Right lobe of liver (tissue), 6 donors: ENCODE results near the gene ERC1. TPM values are rescaled to one million over a fixed set of nuclear protein-coding genes. Genes with fewer than 3 reads are reported as not detected.

ENCODE experiments used
- ATAC-seq, 4 donors: fragments of 200-7000 bp; cut with Tn5 transposase; one replicate each; pipeline ENCODE4 v1.9.1; 2020; ENCODE audit warnings: mild to moderate bottlenecking in 4 of 4, moderate library complexity in 4 of 4
- DNase-seq, 3 donors: peaks; one replicate each; pipeline ENCODE4 v3.0.0-alpha.2; 2020
- H3K27ac ChIP-seq, 3 donors: fragments of 200-600 bp; one replicate each; pipeline ENCODE4 v1.8.0; 2022
- H3K27me3 ChIP-seq, 2 donors: fragments of 200-600 bp; one replicate each; pipeline ENCODE4 v1.8.0; 2022
- H3K36me3 ChIP-seq, 4 donors: fragments of 200-600 bp; sonication (generic) in 1 of 4; one replicate each; pipeline versions ENCODE4 v1.5.1 to v1.8.0; 2017 to 2022; ENCODE audit warnings: control low read depth in 1 of 4
- H3K4me1 ChIP-seq, 4 donors: fragments of 200-600 bp; sonication (generic) in 1 of 4; one replicate each; pipeline versions ENCODE4 v1.5.1 to v1.8.0; 2017 to 2022; ENCODE audit warnings: control low read depth in 1 of 4
- H3K4me3 ChIP-seq, 3 donors: fragments of 200-600 bp; one replicate each; pipeline ENCODE4 v1.8.0; 2022
- H3K9me3 ChIP-seq, 4 donors: fragments of 200-600 bp; sonication (generic) in 1 of 4; one replicate each; pipeline versions ENCODE4 v1.5.1 to v1.8.0; 2017 to 2022; ENCODE audit warnings: control low read depth in 1 of 4
- CTCF ChIP-seq, 4 donors: fragments of 200-600 bp in 3 of 4; fragments of 450-650 bp in 1 of 4; IDR thresholded peaks; one replicate each; pipeline versions ENCODE4 v1.5.1 to v1.8.0; 2016 to 2022; ENCODE audit warnings: antibody characterized with exemption in 4 of 4, mild to moderate bottlenecking in 2 of 4
- POLR2A ChIP-seq: fragments of 450-650 bp; IDR thresholded peaks from one replicate; pipeline ENCODE4 v1.6.1; 2017; ENCODE audit warnings: antibody characterized with exemption, mild to moderate bottlenecking
- WGBS: methylation state at CpG from one replicate; pipeline ENCODE4 v1.1.6; 2018; ENCODE audit warnings: low coverage, low lambda C conversion rate; ENCODE audit not compliant: insufficient coverage; ENCODE audit errors: missing lambda C conversion rate; 5-methylcytosine and 5-hydroxymethylcytosine counted together
- intact Hi-C, 2 donors: fragments of 100-400 bp; cut with DNase I; formaldehyde crosslinking; loops; one replicate each; pipeline versions ENCODE4 v1.11.2 to v1.14.1; 2022
- total RNA-seq, 6 experiments: library from RNA; depleted of rRNA in 2 of 6; stranded (reverse); fragments of >200 nt in 2 of 6; fragmentation: NEBNext Ultra II Directional in 3 of 6; extraction: Animal tissue kit (Norgen Biotek cat#: 25700) in 3 of 6; gene quantifications; one replicate each; pipeline versions ENCODE4 v1.1.0 to v1.2.4, GENCODE V29; 2016 to 2023
- donor health status: DM: no; HTN: yes; CAD: no.
- donor health status: DM: no; HTN: no; CAD: no.
- donor health status: DM: no; HTN: no; CAD: no.
- donor health status: DM: no; HTN: yes; CAD: no.
- donor health status: DM: no; HTN: yes; CAD: no.

The ERC1 gene
- total RNA-seq, 6 experiments from 2014 or later, result 24.8 to 30.8 (median 28.6) TPM

DNA sequence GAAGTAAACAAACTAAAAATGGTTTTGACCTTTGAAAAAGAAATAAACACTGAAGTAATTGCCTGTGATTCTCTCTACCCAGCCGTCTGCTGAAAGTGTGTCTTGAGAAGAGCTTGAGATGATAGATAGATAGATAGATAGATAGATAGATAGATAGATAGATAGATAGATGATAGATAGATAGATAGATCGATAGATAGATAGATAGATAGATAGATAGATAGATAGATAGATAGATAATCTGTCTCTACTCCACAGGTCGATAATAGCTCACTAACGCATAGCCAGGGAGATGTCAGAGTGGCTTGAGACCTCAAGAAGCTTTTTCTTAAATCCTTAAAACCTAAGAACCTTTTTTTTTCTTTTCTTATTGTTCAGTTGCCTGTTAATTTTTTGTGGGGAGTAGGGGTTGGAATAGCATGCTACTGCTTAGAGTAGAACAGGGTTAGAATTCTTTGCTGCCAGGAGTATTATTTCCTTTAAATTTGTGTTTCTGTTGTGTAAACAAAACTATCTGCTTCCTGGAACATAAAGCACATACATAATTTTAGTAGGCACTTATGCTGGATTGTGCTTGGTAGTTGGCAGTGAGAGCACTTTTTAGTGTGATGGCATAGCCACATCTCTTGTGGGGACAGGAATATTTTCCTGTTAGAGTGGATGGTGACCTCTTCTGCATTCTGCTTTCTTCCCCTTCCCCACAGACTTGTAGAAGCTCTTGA lies 433.8 kb downstream of the ERC1 start:
- H3K9me3 ChIP-seq, result peaks cover 0 to 3% (median 0%) of the 10 kb centered on the region in 4 donors
- WGBS, result 82% methylated on average over 4 of the region's 4 CpGs
- no peak for ATAC-seq
- intact Hi-C loops, result no loop called here
- no peak overlapping the region for H3K27ac ChIP-seq
- DNase-seq, result no peak
- H3K4me3 ChIP-seq, result no peak overlapping the region
- peaks cover 0 to 2% (median 0%) of the 10 kb centered on the region in 4 donors for H3K36me3 ChIP-seq
- TF ChIP-seq POLR2A, result no peak
- no peak for TF ChIP-seq CTCF (IDR thresholded peaks at IDR 0.05)
- H3K27me3 ChIP-seq, result no peaks in the 10 kb centered on the region
- H3K4me1 ChIP-seq, result no peaks in the 10 kb centered on the region

DNA sequence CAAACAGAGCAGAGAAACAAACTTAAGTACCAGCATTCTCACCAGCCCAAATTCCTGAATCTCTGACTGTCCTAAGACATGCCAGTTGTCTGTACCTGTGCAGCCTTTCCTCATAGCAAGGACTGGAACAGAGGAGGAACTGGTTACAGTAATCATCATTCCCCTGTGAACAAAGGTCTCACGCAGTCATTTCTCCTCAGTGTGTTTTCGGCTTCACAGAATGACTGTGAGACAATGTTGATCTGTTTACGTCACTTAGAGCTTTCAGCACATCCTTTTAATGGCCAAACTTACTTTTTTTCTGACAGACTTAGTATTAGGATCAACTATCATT lies 434.3 kb downstream of the ERC1 start:
- DNase-seq, result no peak

GRCh38 chr12:1428671-1429070 lies 437.6 kb downstream of the ERC1 start:
- no peaks in the 10 kb centered on the region for H3K27me3 ChIP-seq
- H3K27ac ChIP-seq, result no peak overlapping the region
- no peak for ATAC-seq
- H3K36me3 ChIP-seq, result no peaks in the 10 kb centered on the region
- no peak overlapping the region for H3K4me3 ChIP-seq
- WGBS, result 95% methylated on average over 5 of the region's 5 CpGs
- H3K9me3 ChIP-seq, result no peaks in the 10 kb centered on the region
- intact Hi-C loops, result no loop called here
- H3K4me1 ChIP-seq, result no peaks in the 10 kb centered on the region
- TF ChIP-seq CTCF (IDR thresholded peaks at IDR 0.05) (no peak), POLR2A (no peak)
- DNase-seq, result no peak

More for the DNA sequence above, 434.3 kb downstream of the ERC1 start:
- Histone ChIP-seq H3K27me3 (no peaks in the 10 kb centered on the region), H3K4me3 (no peak overlapping the region), H3K27ac (no peak overlapping the region), H3K9me3 (peaks cover 0 to 3% (median 0%) of the 10 kb centered on the region in 4 donors), H3K4me1 (no peaks in the 10 kb centered on the region), H3K36me3 (no peaks in the 10 kb centered on the region)
- no peak for ATAC-seq
- 100% methylated on average over 2 of the region's 3 CpGs for WGBS
- intact Hi-C loops, result no loop called here
- TF ChIP-seq CTCF (IDR thresholded peaks at IDR 0.05) (no peak), POLR2A (no peak)

DNA sequence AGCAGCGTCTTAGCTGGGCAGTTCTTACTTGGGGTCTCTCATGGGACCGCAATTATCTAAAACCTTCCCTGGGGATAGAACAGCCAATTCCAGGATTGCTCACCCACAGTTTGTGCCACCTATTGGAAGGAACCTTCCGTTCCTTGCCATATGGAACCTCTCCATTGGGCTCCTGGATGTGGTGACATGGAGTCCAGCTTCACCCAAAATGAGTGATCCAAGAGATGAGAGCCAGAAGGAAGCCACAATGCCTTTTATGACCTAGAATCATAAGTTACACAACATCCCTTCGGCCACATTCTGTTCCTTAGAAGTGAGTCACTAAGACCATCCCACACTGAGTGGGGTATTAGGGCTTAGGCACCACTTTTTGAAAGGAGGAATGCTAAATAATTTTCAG lies 439.0 kb downstream of the ERC1 start:
- Histone ChIP-seq H3K36me3 (no peaks in the 10 kb centered on the region), H3K4me1 (no peaks in the 10 kb centered on the region), H3K4me3 (no peak overlapping the region), H3K27me3 (no peaks in the 10 kb centered on the region), H3K9me3 (no peaks in the 10 kb centered on the region), H3K27ac (no peak overlapping the region)
- WGBS, result 88% methylated on average over 3 of the region's 4 CpGs
- no peak for DNase-seq
- ATAC-seq, result no peak
- TF ChIP-seq CTCF (IDR thresholded peaks at IDR 0.05) (no peak), POLR2A (no peak)
- intact Hi-C loops, result no loop called here
